ENCODE measurements around the gene BTBD9. TPM values are rescaled to one million over a fixed set of nuclear protein-coding genes. Genes with fewer than 3 reads are reported as not detected.

Gene BTBD9
- total RNA-seq, 1 donor from 2014 or later = 49.7 TPM

DNA sequence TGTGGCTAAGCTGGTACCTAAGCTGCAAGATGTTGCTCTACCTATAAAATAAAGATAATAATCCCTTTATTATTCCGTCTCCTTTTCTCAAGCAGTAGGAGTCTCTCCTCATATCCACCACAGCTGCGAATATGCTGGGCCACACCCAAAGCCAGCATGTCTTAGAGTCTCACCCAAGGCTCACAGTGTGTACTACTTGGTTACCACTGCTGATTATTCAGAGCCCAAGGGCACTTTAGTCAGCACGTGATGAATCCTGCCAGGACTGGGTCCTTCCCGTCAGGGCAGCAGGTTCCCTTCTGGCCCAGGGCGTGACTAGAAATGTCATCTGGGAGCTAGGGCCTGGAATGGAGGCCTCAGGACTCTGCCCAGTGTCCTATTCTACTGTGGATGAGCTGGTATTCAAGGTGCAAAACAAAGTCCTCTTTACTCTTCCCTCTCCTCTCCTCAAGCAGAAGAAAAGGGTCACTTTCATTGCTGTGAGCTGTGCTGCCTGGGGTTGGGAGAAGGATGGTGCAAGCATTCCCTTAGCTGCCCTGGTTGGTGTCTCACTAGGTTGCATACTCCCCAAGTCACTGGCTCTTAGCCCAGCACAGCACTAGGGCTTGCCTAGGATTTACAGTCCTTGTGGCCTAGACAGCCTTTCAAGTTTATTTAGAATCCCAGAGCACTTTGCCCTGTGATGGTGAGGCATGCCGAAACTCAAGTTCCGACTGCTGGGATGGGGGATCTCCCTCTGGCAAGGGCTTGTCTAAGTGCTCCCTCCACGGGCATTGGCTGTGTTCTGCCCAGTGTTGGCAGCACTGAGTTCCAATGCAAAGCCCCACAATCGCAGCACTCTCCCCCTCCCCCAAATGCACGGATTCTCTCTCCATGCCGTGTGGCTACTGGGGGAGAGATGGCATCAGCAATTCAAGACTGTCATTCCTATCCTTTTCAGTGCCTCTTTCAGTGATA lies 320.2 kb downstream of the BTBD9 start:
- intact Hi-C loops (cut with DNase I) = no loop called here
- DNase-seq (no peak), ATAC-seq (peak in 1 of 2 donors; percentile 29)
- Histone ChIP-seq H3K27ac (no peak overlapping the region), H3K4me3 (no peak overlapping the region), H3K9me3 (no peaks in the 10 kb centered on the region), H3K27me3 (ENCODE audit: low read depth) (no peaks in the 10 kb centered on the region), H3K36me3 (no peaks in the 10 kb centered on the region), H3K4me1 (no peaks in the 10 kb centered on the region)
- TF ChIP-seq, protein P1, sequence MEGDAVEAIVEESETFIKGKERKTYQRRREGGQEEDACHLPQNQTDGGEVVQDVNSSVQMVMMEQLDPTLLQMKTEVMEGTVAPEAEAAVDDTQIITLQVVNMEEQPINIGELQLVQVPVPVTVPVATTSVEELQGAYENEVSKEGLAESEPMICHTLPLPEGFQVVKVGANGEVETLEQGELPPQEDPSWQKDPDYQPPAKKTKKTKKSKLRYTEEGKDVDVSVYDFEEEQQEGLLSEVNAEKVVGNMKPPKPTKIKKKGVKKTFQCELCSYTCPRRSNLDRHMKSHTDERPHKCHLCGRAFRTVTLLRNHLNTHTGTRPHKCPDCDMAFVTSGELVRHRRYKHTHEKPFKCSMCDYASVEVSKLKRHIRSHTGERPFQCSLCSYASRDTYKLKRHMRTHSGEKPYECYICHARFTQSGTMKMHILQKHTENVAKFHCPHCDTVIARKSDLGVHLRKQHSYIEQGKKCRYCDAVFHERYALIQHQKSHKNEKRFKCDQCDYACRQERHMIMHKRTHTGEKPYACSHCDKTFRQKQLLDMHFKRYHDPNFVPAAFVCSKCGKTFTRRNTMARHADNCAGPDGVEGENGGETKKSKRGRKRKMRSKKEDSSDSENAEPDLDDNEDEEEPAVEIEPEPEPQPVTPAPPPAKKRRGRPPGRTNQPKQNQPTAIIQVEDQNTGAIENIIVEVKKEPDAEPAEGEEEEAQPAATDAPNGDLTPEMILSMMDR (IDR thresholded peaks at IDR 0.05) = no peak

DNA sequence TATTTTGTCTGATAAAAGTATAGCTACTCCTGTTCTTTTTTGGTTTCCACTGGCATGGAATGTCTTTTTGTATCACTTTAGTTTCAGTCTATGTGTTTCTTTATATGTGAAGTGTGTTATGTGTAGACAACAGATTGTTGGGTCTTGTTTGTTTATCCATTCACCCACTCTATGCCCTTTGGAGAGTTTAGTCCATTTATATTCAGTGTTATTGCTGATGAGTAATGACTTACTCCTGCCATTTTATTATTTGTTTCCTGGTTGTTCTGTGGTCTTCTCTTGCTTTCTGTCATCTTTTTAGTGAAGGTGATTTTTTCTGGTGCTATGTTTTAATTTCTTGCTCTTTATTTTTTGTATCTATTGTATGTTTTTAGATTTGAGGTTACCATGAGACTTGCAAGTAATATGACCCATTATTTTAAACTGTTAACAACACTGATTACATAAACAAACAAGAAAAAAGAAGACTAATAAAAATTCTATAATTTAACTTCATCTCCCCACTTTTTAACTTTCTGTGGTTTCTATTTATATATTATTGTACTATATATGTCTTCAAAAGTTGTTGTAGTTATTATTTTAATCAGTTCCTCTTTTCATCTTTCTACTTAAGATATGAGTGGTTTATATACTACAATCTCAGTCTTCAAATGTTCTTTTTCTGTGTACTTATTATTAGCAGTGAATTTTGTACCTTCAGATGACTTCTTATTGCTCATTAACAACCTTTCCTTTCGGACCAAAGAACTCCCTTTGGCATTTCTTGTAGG lies 323.4 kb downstream of the BTBD9 start:
- ATAC-seq = no peak
- H3K27ac ChIP-seq = no peak overlapping the region
- H3K27me3 ChIP-seq (ENCODE audit: low read depth) = no peaks in the 10 kb centered on the region
- no peaks in the 10 kb centered on the region for H3K36me3 ChIP-seq
- H3K9me3 ChIP-seq = no peaks in the 10 kb centered on the region
- H3K4me3 ChIP-seq = no peak overlapping the region
- TF ChIP-seq, protein P1 (IDR thresholded peaks at IDR 0.05) = no peak
- H3K4me1 ChIP-seq = no peaks in the 10 kb centered on the region
- no peak for DNase-seq
- intact Hi-C loops (cut with DNase I) = no loop called here

DNA sequence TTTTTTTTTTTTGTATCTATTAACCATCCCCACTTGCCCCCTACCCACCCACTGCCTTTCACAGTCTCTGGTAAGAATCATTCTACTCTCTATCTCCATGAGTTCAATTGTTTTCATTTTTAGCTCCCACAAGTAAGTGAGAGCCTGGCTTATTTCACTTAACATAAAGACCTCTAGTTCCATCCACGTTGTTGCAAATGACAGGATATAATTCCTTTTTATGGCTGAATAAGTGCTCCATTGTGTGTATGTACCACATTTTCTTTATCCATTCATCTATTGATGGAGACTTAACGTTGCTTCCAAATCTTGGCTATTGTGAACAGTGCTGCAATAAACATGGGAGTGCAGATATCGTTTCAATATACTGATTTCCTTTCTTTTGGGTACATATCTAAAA lies 328.5 kb downstream of the BTBD9 start:
- ATAC-seq = no peak
- H3K27me3 ChIP-seq (ENCODE audit: low read depth) = no peaks in the 10 kb centered on the region
- intact Hi-C loops (cut with DNase I) = no loop called here

DNA sequence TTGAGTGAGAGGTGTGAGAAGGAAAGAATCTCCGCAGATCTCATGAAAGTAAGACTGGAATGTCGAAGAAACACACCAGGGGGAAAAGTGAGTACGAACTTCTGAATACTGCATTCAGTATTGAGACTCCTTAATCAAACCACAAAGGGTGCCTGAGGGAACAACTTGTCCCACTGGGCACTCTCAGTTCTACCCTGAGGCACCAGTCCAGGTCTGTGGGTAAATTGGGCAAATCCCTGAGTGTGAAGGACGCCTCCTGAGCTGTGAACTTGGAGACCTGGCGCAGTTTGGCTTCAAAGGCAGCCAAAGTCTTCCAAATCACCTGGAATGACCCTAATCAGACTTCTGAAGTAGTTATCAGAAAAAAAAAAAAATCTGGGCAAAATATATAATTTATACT lies 329.7 kb downstream of the BTBD9 start:
- DNase-seq (no peak), ATAC-seq (peak; percentile 89)
- Histone ChIP-seq H3K27me3 (ENCODE audit: low read depth) (no peaks in the 10 kb centered on the region), H3K27ac (no peak overlapping the region), H3K4me1 (peaks cover 14% of the 10 kb centered on the region), H3K9me3 (no peaks in the 10 kb centered on the region), H3K36me3 (no peaks in the 10 kb centered on the region), H3K4me3 (no peak overlapping the region)
- intact Hi-C loops (cut with DNase I) = no loop called here
- TF ChIP-seq, protein P1 (IDR thresholded peaks at IDR 0.05) = no peak

More for the DNA sequence above, 328.5 kb downstream of the BTBD9 start:
- TF ChIP-seq, protein P1 (IDR thresholded peaks at IDR 0.05) = no peak
- peaks cover 14% of the 10 kb centered on the region for H3K4me1 ChIP-seq
- H3K36me3 ChIP-seq = no peaks in the 10 kb centered on the region
- H3K27ac ChIP-seq = no peak overlapping the region
- no peaks in the 10 kb centered on the region for H3K9me3 ChIP-seq
- DNase-seq = no peak
- H3K4me3 ChIP-seq = no peak overlapping the region

DNA sequence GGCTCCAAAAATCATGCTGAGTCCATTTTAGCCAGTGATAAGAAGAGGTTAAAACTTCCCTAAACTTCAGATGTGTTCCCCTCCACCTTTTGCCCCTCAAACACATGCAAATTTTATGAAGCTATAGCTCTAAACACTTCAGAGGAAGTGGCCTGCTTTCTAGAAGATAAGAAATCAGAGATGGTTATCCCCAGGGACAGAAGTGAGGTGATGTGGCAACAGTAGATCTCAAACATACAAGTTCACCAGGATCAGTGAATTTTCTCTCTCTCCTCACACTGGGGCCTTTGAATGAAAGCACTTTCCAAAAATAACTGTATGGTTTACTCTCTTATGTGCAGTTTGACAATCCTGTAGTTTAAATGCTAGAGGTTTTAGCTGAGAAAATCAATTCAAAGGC lies 332.0 kb downstream of the BTBD9 start:
- no peaks in the 10 kb centered on the region for H3K9me3 ChIP-seq
- no peak overlapping the region for H3K4me3 ChIP-seq
- DNase-seq (no peak), ATAC-seq (no peak)
- TF ChIP-seq, protein P1 (IDR thresholded peaks at IDR 0.05) = no peak
- intact Hi-C loops (cut with DNase I) = no loop called here
- H3K27me3 ChIP-seq (ENCODE audit: low read depth) = no peaks in the 10 kb centered on the region
- peaks cover 14% of the 10 kb centered on the region for H3K4me1 ChIP-seq
- no peak overlapping the region for H3K27ac ChIP-seq
- H3K36me3 ChIP-seq = no peaks in the 10 kb centered on the region
